Caco-2 (cell line): ENCODE results near the gene GRIN3B. TPM values are rescaled to one million over a fixed set of nuclear protein-coding genes. Genes with fewer than 3 reads are reported as not detected.

ENCODE experiments used
- BruUV-seq: library from RNA; stranded (reverse); fragments of 400-500 nt; replicated peaks from 2 replicates; lab custom pipeline; 2021; lab: Mats Ljungman, UMichigan
- CTCF ChIA-PET: fragments of 300-600 bp; sonication (Branson Sonifier 250); formaldehyde crosslinking; loops from one replicate; lab custom pipeline; 2022; ENCODE audit warnings: antibody characterized with exemption; lab: Charles Lee
- POLR2A ChIA-PET: fragments of 300-600 bp; sonication (Branson Sonifier 250); formaldehyde crosslinking; loops from one replicate; lab custom pipeline; 2022; ENCODE audit warnings: antibody characterized with exemption; lab: Charles Lee
- DNase-seq, 2 experiments: peaks; one replicate each; pipeline versions ENCODE4 v3.0.0 to v3.0.0-alpha.2; 2020 to 2022
- H3K27me3 ChIP-seq: replicated peaks from 2 replicates; pipeline ENCODE4 v1.6.0; 2011; ENCODE audit warnings: low read length; ENCODE audit not compliant: control insufficient read depth, insufficient read depth
- H3K36me3 ChIP-seq: 2 replicates; pipeline ENCODE4 v1.5.1; 2011; ENCODE audit warnings: low read length; ENCODE audit not compliant: control insufficient read depth, insufficient read depth
- H3K4me1 ChIP-seq: fragments of 250-450 bp; sonication (Bioruptor Pico); 2 replicates; pipeline ENCODE4 v1.5.1; 2020; ENCODE audit warnings: mild to moderate bottlenecking
- H3K4me3 ChIP-seq: 2 replicates; pipeline ENCODE4 v1.5.1; 2011; ENCODE audit warnings: low read depth, mild to moderate bottlenecking, control low read depth, low read length
- H3K9me3 ChIP-seq: fragments of 250-450 bp; sonication (Bioruptor Pico); 2 replicates; pipeline ENCODE4 v1.5.1; 2020; ENCODE audit warnings: mild to moderate bottlenecking, moderate library complexity
- H3K27ac Mint-ChIP-seq: one replicate; pipeline ENCODE4 v1.8.0; 2022; ENCODE audit warnings: mixed read lengths; ENCODE audit not compliant: unreplicated experiment
- H3K27me3 Mint-ChIP-seq: one replicate; pipeline ENCODE4 v1.8.0; 2022; ENCODE audit warnings: mixed read lengths; ENCODE audit not compliant: insufficient read depth, unreplicated experiment
- H3K36me3 Mint-ChIP-seq: one replicate; pipeline ENCODE4 v1.8.0; 2022; ENCODE audit warnings: mild to moderate bottlenecking, mixed read lengths; ENCODE audit not compliant: insufficient read depth, unreplicated experiment
- H3K4me1 Mint-ChIP-seq: one replicate; pipeline ENCODE4 v1.8.0; 2022; ENCODE audit warnings: low read depth, mixed read lengths; ENCODE audit not compliant: unreplicated experiment
- H3K4me3 Mint-ChIP-seq: one replicate; pipeline ENCODE4 v1.8.0; 2022; ENCODE audit warnings: mild to moderate bottlenecking, moderate library complexity, mixed read lengths; ENCODE audit not compliant: unreplicated experiment
- H3K9me3 Mint-ChIP-seq: one replicate; pipeline ENCODE4 v1.8.0; 2022; ENCODE audit warnings: mixed read lengths; ENCODE audit not compliant: unreplicated experiment
- CTCF ChIP-seq, 2 experiments: fragments of 200-600 bp in 1 of 2; IDR thresholded peaks; 1 replicate in 1 of 2; 2 replicates in 1 of 2; pipeline versions ENCODE4 v1.5.1 to v1.8.0; 2011 to 2022; ENCODE audit warnings: antibody characterized with exemption in 1 of 2, control low read depth in 1 of 2, inconsistent platforms in 1 of 2, low read depth in 1 of 2, low read length in 1 of 2, mild to moderate bottlenecking in 1 of 2, moderate library complexity in 1 of 2; ENCODE audit not compliant: insufficient read depth in 1 of 2, severe bottlenecking in 1 of 2, unreplicated experiment in 1 of 2
- intact Hi-C: fragments of 100-400 bp; cut with micrococcal nuclease; formaldehyde crosslinking; loops from one replicate; pipeline ENCODE4 v1.10.0; 2022; ENCODE audit not compliant: unreplicated experiment
- total RNA-seq: library from RNA; stranded (reverse); gene quantifications from 2 replicates; pipeline ENCODE4 v1.2.3, GENCODE V29; 2022

GRIN3B gene
- total RNA-seq, 1 experiment from 2014 or later = 0.41 TPM

- CTCF ChIA-PET = interaction anchor here (0.8 kb wide), 1 partner anchor 218 kb away, joined by 6 read pairs; no protein-coding TSS in a partner anchor
- H3K27me3 ChIP-seq = no peaks in the 10 kb centered on the region
- no peak for DNase-seq
- Mint-ChIP-seq H3K9me3 (no peaks in the 10 kb centered on the region), H3K27ac (no peak overlapping the region), H3K36me3 (peaks cover 14% of the 10 kb centered on the region), H3K27me3 (no peaks in the 10 kb centered on the region), H3K4me3 (no peak overlapping the region), H3K4me1 (no peaks in the 10 kb centered on the region)
- POLR2A ChIA-PET = no interaction called here
- no peaks in the 10 kb centered on the region for H3K4me1 ChIP-seq
- no peak overlapping the region for H3K4me3 ChIP-seq
- no peaks in the 10 kb centered on the region for H3K9me3 ChIP-seq
- intact Hi-C loops = no loop called here
- BruUV-seq = no TSS peak
- no peak for TF ChIP-seq CTCF (IDR thresholded peaks at IDR 0.05; ENCODE audit: insufficient read depth in 1 of 2, low read depth in 1 of 2, low read length in 1 of 2, severe bottlenecking in 1 of 2, unreplicated experiment in 1 of 2)
- H3K36me3 ChIP-seq = no peaks in the 10 kb centered on the region
Observed at GRCh38 chr19:1049106-1049505, 48.9 kb downstream of the GRIN3B start.

- TF ChIP-seq CTCF (IDR thresholded peaks at IDR 0.05; ENCODE audit: insufficient read depth in 1 of 2, low read depth in 1 of 2, low read length in 1 of 2, severe bottlenecking in 1 of 2, unreplicated experiment in 1 of 2) = no peak
- Histone ChIP-seq H3K4me1 (no peaks in the 10 kb centered on the region), H3K9me3 (no peaks in the 10 kb centered on the region), H3K36me3 (no peaks in the 10 kb centered on the region), H3K27me3 (no peaks in the 10 kb centered on the region), H3K4me3 (no peak overlapping the region)
- no peak overlapping the region for H3K4me3 Mint-ChIP-seq
- intact Hi-C loops = no loop called here
- no peaks in the 10 kb centered on the region for H3K4me1 Mint-ChIP-seq
- no peak for DNase-seq
- H3K9me3 Mint-ChIP-seq = no peaks in the 10 kb centered on the region
- CTCF ChIA-PET = no interaction called here
- peaks cover 14% of the 10 kb centered on the region for H3K36me3 Mint-ChIP-seq
- POLR2A ChIA-PET = no interaction called here
- no peak overlapping the region for H3K27ac Mint-ChIP-seq
- H3K27me3 Mint-ChIP-seq = no peaks in the 10 kb centered on the region
- BruUV-seq = no TSS peak
Observed at GRCh38 chr19:1049800-1050199, 49.6 kb downstream of the GRIN3B start.

- no peak overlapping the region for H3K27ac Mint-ChIP-seq
- TF ChIP-seq CTCF (IDR thresholded peaks at IDR 0.05; ENCODE audit: insufficient read depth in 1 of 2, low read depth in 1 of 2, low read length in 1 of 2, severe bottlenecking in 1 of 2, unreplicated experiment in 1 of 2) = no peak
- no peak for DNase-seq
Observed at GRCh38 chr19:1050989-1051788, 51.0 kb downstream of the GRIN3B start.

More at GRCh38 chr19:1050989-1051788, 51.0 kb downstream of the GRIN3B start:
- CTCF ChIA-PET = no interaction called here
- H3K4me1 Mint-ChIP-seq = no peaks in the 10 kb centered on the region
- H3K9me3 Mint-ChIP-seq = no peaks in the 10 kb centered on the region
- H3K4me3 Mint-ChIP-seq = no peak overlapping the region
- Histone ChIP-seq H3K36me3 (no peaks in the 10 kb centered on the region), H3K27me3 (no peaks in the 10 kb centered on the region), H3K4me3 (no peak overlapping the region), H3K9me3 (no peaks in the 10 kb centered on the region), H3K4me1 (no peaks in the 10 kb centered on the region)
- H3K27me3 Mint-ChIP-seq = no peaks in the 10 kb centered on the region
- H3K36me3 Mint-ChIP-seq = peaks cover 6% of the 10 kb centered on the region
- intact Hi-C loops = no loop called here
- no TSS peak for BruUV-seq
- POLR2A ChIA-PET = no interaction called here
